GM12878 (cell line): Measurements from ENCODE around the gene ATAD3A.

ENCODE experiments used
- ASH2L ChIP-seq: fragments of 300-600, 200-600 bp; sonication (generic); IDR thresholded peaks from 2 replicates; pipeline ENCODE4 v1.6.1; 2017; ENCODE audit warnings: low read depth, mild to moderate bottlenecking, borderline replicate concordance
- ATF2 ChIP-seq: IDR thresholded peaks from 2 replicates; pipeline ENCODE4 v1.6.1; 2012; ENCODE audit warnings: low read length, inconsistent platforms
- CTCF ChIP-seq, 3 experiments: IDR thresholded peaks in 2 of 3; conservative IDR thresholded peaks in 1 of 3; 2 replicates each; pipeline ENCODE4 v1.5.1; 2011; ENCODE audit warnings: low read depth in 3 of 3, low read length in 3 of 3, mild to moderate bottlenecking in 3 of 3, control low read depth in 2 of 3, moderate library complexity in 2 of 3, inconsistent platforms in 1 of 3, mixed read lengths in 1 of 3; ENCODE audit not compliant: control insufficient read depth in 2 of 3, insufficient read depth in 1 of 3; ENCODE audit errors: extremely low read depth in 1 of 3
- EZH2 ChIP-seq: IDR thresholded peaks from 2 replicates; pipeline ENCODE4 v1.6.1; 2012; ENCODE audit warnings: low read depth, mild to moderate bottlenecking, control low read depth, inconsistent platforms, low read length, borderline replicate concordance; ENCODE audit not compliant: control insufficient read depth
- GABPA ChIP-seq: IDR thresholded peaks from 2 replicates; pipeline ENCODE4 v1.6.1; 2014; ENCODE audit warnings: antibody characterized with exemption, low read depth, mild to moderate bottlenecking, inconsistent platforms
- IRF3 ChIP-seq: fragments of 450-650 bp; IDR thresholded peaks from 2 replicates; pipeline ENCODE4 v1.6.1; 2014; ENCODE audit warnings: mild to moderate bottlenecking
- KAT2A ChIP-seq: conservative IDR thresholded peaks from 2 replicates; pipeline ENCODE4 v1.6.1; 2011; ENCODE audit warnings: low read depth, low read length; ENCODE audit not compliant: control insufficient read depth
- KDM1A ChIP-seq: fragments of 200-600 bp; sonication (generic); IDR thresholded peaks from 2 replicates; pipeline ENCODE4 v1.6.1; 2016; ENCODE audit warnings: borderline replicate concordance
- NFYB ChIP-seq: IDR thresholded peaks from 2 replicates; pipeline ENCODE4 v1.6.1; 2011; ENCODE audit warnings: low read depth, mild to moderate bottlenecking, low read length, improper control_type of control experiment, moderate library complexity; ENCODE audit not compliant: insufficient read depth
- POLR2AphosphoS5 ChIP-seq: IDR thresholded peaks from 2 replicates; pipeline ENCODE4 v1.6.1; 2011; ENCODE audit warnings: mild to moderate bottlenecking, low read length, inconsistent platforms
- RELB ChIP-seq: fragments of 450-650 bp; IDR thresholded peaks from 2 replicates; pipeline ENCODE4 v1.6.1; 2017; ENCODE audit warnings: low read depth, mild to moderate bottlenecking, moderate library complexity
- SMC3 ChIP-seq: IDR thresholded peaks from 2 replicates; pipeline ENCODE4 v1.6.1; 2011; ENCODE audit warnings: low read length, improper control_type of control experiment, borderline replicate concordance
- ZSCAN29 ChIP-seq: fragments of 450-650 bp; IDR thresholded peaks from 2 replicates; pipeline ENCODE4 v1.6.1; 2017; ENCODE audit warnings: mild to moderate bottlenecking, moderate library complexity
- ZZZ3 ChIP-seq: IDR thresholded peaks from 2 replicates; pipeline ENCODE4 v1.6.1; 2011; ENCODE audit warnings: low read depth; ENCODE audit not compliant: control insufficient read depth, insufficient read length

GRCh38 chr1:1489861-1490260, 22.1 kb upstream of the ATAD3A start:
- TF ChIP-seq CTCF (IDR thresholded peaks at IDR 0.05 in 2 of 3, conservative IDR thresholded peaks at IDR 0.05 in 1 of 3; ENCODE audit: control insufficient read depth in 2 of 3, extremely low read depth in 1 of 3, insufficient read depth in 1 of 3, low read depth in 3 of 3, low read length in 3 of 3) (no peak), NFYB (no peak), IRF3 (no peak), RELB (no peak), SMC3 (no peak), KDM1A (no peak), GABPA (no peak), EZH2 (no peak), POLR2AphosphoS5 (no peak), KAT2A (no peak), ZZZ3 (no peak), ZSCAN29 (no peak), ASH2L (no peak), ATF2 (no peak)
